CMK (cell line): ENCODE data around the gene SLC51B.
"Not testable (repeated sequence)": the region's sequence is repeated elsewhere in the genome, so short reads cannot be mapped to it uniquely, and the experiment has no call there.

Experiments used
- DNase-seq: peaks from one replicate; pipeline ENCODE4 v3.0.0-alpha.2; 2010; ENCODE audit warnings: low read depth

The SLC51B gene

GRCh38 chr15:65041787-65042186 lies 3.4 kb upstream of the SLC51B start:
- no peak for DNase-seq

GRCh38 chr15:65042776-65043327 lies 2.3 kb upstream of the SLC51B start:
- DNase-seq: no peak

GRCh38 chr15:65044218-65044617 lies 969 bp upstream of the SLC51B start:
- DNase-seq: not testable (repeated sequence)

GRCh38 chr15:65048241-65048640 lies 3.1 kb downstream of the SLC51B start:
- no peak for DNase-seq

- peak; percentile 80 for DNase-seq
Measured at GRCh38 chr15:65049418-65049840, 4.2 kb downstream of the SLC51B start.

GRCh38 chr15:65050270-65050669 lies 5.1 kb downstream of the SLC51B start:
- DNase-seq: no peak

GRCh38 chr15:65051266-65051665 lies 6.1 kb downstream of the SLC51B start:
- no peak for DNase-seq

- no peak for DNase-seq
Measured at GRCh38 chr15:65052956-65053355, 7.8 kb downstream of the SLC51B start.

GRCh38 chr15:65054333-65055200 lies 9.4 kb downstream of the SLC51B start:
- DNase-seq: no peak

GRCh38 chr15:65055201-65055870 lies 10.1 kb downstream of the SLC51B start:
- DNase-seq: no peak

GRCh38 chr15:65056106-65056505 lies 10.9 kb downstream of the SLC51B start:
- DNase-seq: no peak

- no peak for DNase-seq
Measured at GRCh38 chr15:65056868-65057548, 11.8 kb downstream of the SLC51B start.

GRCh38 chr15:65057549-65057940 lies 12.4 kb downstream of the SLC51B start:
- no peak for DNase-seq

GRCh38 chr15:65058394-65059368 lies 13.5 kb downstream of the SLC51B start:
- DNase-seq: no peak

GRCh38 chr15:65059369-65059750 lies 14.2 kb downstream of the SLC51B start:
- no peak for DNase-seq

- no peak for DNase-seq
Measured at GRCh38 chr15:65059931-65060596, 14.9 kb downstream of the SLC51B start.

GRCh38 chr15:65060641-65061397 lies 15.6 kb downstream of the SLC51B start:
- DNase-seq: no peak

GRCh38 chr15:65062061-65062460 lies 16.9 kb downstream of the SLC51B start:
- DNase-seq: no peak

- DNase-seq: no peak
Measured at GRCh38 chr15:65062726-65063125, 17.5 kb downstream of the SLC51B start.
